ENCODE data around the gene RABGAP1L.

- no peak for TF ChIP-seq POLR2AphosphoS5 (IDR thresholded peaks at IDR 0.05; ENCODE audit: borderline replicate concordance, low read depth, low read length)
- no peak for TF ChIP-seq EZH2 (IDR thresholded peaks at IDR 0.05)
- no peak for TF ChIP-seq FOXP2 (optimal IDR thresholded peaks at IDR 0.05; ENCODE audit: control extremely low read depth, extremely low read length, insufficient read depth)
Measured at GRCh38 chr1:174114106-174114505, 45.2 kb upstream of the RABGAP1L start.
